Hepatocyte (in vitro differentiated cells): Measurements from ENCODE around the gene SHH.

Experiments
- EZH2 ChIP-seq: fragments of 200-600 bp; sonication (generic); IDR thresholded peaks from 2 replicates; pipeline ENCODE4 v1.6.1; 2016; ENCODE audit warnings: antibody characterized with exemption, mild to moderate bottlenecking, borderline replicate concordance
- EZH2phosphoT487 ChIP-seq: fragments of 200-600 bp; sonication (generic); IDR thresholded peaks from one replicate; pipeline ENCODE4 v1.6.1; 2018; ENCODE audit warnings: antibody characterized with exemption, mild to moderate bottlenecking, low read depth, moderate library complexity; ENCODE audit not compliant: unreplicated experiment, severe bottlenecking
- TF ChIP-seq, protein P1 (sequence below): fragments of 200-600 bp; sonication (generic); IDR thresholded peaks from 2 replicates; pipeline ENCODE4 v1.5.1; 2016; ENCODE audit warnings: antibody characterized with exemption, mild to moderate bottlenecking; ENCODE audit not compliant: poor library complexity

DNA sequence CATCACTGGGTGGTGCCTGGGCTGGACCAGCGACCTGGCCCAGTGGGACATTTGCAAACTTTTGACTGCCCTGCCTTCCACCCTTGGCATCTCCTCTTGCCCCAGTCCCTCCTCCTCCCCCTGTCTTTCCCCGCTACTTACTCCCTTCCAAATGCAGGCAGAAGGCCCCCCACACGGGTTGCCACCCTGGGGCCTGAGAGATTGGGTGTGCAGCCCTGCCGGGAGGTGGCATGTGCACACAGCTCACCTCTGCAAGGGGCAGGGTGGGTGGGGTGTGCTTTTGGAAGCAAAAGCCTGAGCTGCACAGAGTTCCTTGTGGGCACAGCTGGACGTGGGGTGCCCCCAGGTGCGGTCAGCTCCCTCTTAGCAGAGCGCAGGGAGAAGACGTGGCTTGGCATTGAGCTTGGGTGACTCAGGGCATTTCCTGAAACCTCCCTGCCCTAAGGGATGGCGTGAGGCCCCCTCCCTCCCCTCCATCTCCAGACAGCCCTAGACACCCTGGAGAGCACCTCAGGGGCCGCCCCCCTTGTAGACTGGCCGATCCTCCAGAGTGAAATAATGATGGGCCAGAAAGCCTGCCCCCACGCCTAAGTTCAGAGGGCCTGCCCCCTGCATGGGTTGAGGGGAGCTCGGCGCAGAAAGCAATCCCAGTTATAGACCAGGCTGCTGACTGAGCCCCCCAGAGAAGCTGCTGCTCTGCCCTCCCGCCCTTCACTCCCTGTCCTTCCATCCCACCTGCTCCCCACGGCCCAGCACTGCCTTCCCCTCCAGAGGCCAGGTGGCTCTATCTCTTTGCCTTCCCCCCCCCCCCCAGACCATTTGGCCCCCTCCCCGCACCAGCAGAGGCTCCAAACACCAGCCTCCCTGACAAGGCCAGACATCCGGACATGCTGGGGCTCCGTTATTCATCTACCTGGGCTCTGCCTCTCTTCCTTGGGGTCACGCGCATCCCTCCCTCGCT is 2.3 kb upstream of the SHH start:
- TF ChIP-seq EZH2 (no peak), EZH2phosphoT487 (no peak)
- TF ChIP-seq, protein P1, sequence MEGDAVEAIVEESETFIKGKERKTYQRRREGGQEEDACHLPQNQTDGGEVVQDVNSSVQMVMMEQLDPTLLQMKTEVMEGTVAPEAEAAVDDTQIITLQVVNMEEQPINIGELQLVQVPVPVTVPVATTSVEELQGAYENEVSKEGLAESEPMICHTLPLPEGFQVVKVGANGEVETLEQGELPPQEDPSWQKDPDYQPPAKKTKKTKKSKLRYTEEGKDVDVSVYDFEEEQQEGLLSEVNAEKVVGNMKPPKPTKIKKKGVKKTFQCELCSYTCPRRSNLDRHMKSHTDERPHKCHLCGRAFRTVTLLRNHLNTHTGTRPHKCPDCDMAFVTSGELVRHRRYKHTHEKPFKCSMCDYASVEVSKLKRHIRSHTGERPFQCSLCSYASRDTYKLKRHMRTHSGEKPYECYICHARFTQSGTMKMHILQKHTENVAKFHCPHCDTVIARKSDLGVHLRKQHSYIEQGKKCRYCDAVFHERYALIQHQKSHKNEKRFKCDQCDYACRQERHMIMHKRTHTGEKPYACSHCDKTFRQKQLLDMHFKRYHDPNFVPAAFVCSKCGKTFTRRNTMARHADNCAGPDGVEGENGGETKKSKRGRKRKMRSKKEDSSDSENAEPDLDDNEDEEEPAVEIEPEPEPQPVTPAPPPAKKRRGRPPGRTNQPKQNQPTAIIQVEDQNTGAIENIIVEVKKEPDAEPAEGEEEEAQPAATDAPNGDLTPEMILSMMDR = no peak
